ENCODE data around the gene RASGRP4. TPM values are rescaled to one million over a fixed set of nuclear protein-coding genes. Genes with fewer than 3 reads are reported as not detected.
A peak's percentile ranks its signal among the peaks of the same experiment; 100 is the strongest.

Gene RASGRP4
- total RNA-seq, 4 donors from 2014 or later: 3.1 to 11.7 (median 5.3) TPM

- 5 to 8% methylated on average over 19 to 24 of the region's 30 CpGs for WGBS, 2 donors
- no peak for DNase-seq (ENCODE audit: low spot score in 2 of 2)
- H3K4me1 ChIP-seq: peaks cover 0 to 15% (median 0%) of the 10 kb centered on the region in 4 donors
- H3K27me3 ChIP-seq: peaks cover 0 to 49% of the 10 kb centered on the region in 2 donors
- peaks cover 0 to 6% (median 0%) of the 10 kb centered on the region in 3 donors for H3K36me3 ChIP-seq
- no peak overlapping the region for H3K27ac ChIP-seq
- no peaks in the 10 kb centered on the region for H3K9me3 ChIP-seq
- no peak for TF ChIP-seq POLR2A (IDR thresholded peaks at IDR 0.05)
- no peak for TF ChIP-seq EP300 (IDR thresholded peaks at IDR 0.05)
- no peak for TF ChIP-seq CTCF (IDR thresholded peaks at IDR 0.05)
- H3K4me3 ChIP-seq: no peak overlapping the region
These were observed 31.5 kb downstream of the RASGRP4 start for GRCh38 chr19:38394488-38394887.

- Histone ChIP-seq H3K4me1 (peaks cover 0 to 32% (median 10%) of the 10 kb centered on the region in 4 donors), H3K27ac (no peak overlapping the region), H3K27me3 (peaks cover 0 to 34% of the 10 kb centered on the region in 2 donors), H3K4me3 (no peak overlapping the region), H3K9me3 (no peaks in the 10 kb centered on the region), H3K36me3 (peaks cover 0 to 6% (median 0%) of the 10 kb centered on the region in 3 donors)
- DNase-seq (ENCODE audit: low spot score in 2 of 2): no peak
- TF ChIP-seq EP300 (IDR thresholded peaks at IDR 0.05): no peak
- no peak for TF ChIP-seq CTCF (IDR thresholded peaks at IDR 0.05)
- no peak for TF ChIP-seq POLR2A (IDR thresholded peaks at IDR 0.05)
- 61 to 70% methylated on average over 6 of the region's 6 CpGs for WGBS, 2 donors
These were observed 33.2 kb downstream of the RASGRP4 start for GRCh38 chr19:38392707-38393308.

- TF ChIP-seq POLR2A (IDR thresholded peaks at IDR 0.05) (no peak), EP300 (IDR thresholded peaks at IDR 0.05) (no peak)
- Histone ChIP-seq H3K27me3 (peaks cover 0 to 27% of the 10 kb centered on the region in 2 donors), H3K36me3 (peaks cover 0 to 6% (median 0%) of the 10 kb centered on the region in 3 donors), H3K4me3 (no peak overlapping the region), H3K9me3 (no peaks in the 10 kb centered on the region), H3K4me1 (peaks cover 0 to 40% (median 16%) of the 10 kb centered on the region in 4 donors), H3K27ac (no peak overlapping the region)
- 58 to 70% methylated on average over 8 of the region's 8 CpGs for WGBS, 2 donors
- DNase-seq (ENCODE audit: low spot score in 2 of 2): no peak
These were observed 34.0 kb downstream of the RASGRP4 start for GRCh38 chr19:38391911-38392464.

- DNase-seq (ENCODE audit: low spot score in 2 of 2): no peak
- TF ChIP-seq POLR2A (IDR thresholded peaks at IDR 0.05) (no peak), EP300 (IDR thresholded peaks at IDR 0.05) (no peak), CTCF (IDR thresholded peaks at IDR 0.05) (no peak)
- Histone ChIP-seq H3K27ac (peak overlapping the region in 2 of 4 donors; percentile 82 to 90), H3K4me3 (no peak overlapping the region), H3K27me3 (peaks cover 0 to 22% of the 10 kb centered on the region in 2 donors), H3K9me3 (no peaks in the 10 kb centered on the region), H3K36me3 (peaks cover 0 to 8% (median 0%) of the 10 kb centered on the region in 3 donors), H3K4me1 (peaks cover 0 to 50% (median 23%) of the 10 kb centered on the region in 4 donors)
- WGBS, 2 donors: 42 to 44% methylated on average over 15 to 22 of the region's 22 CpGs
These were observed 35.8 kb downstream of the RASGRP4 start for GRCh38 chr19:38389957-38390924.

- peaks cover 0 to 17% (median 0%) of the 10 kb centered on the region in 3 donors for H3K36me3 ChIP-seq
- H3K4me3 ChIP-seq: peak overlapping the region in 3 of 4 donors; percentile 47 to 59 (median 48)
- peak overlapping the region in 3 of 4 donors; percentile 54 to 90 (median 82) for H3K27ac ChIP-seq
- H3K27me3 ChIP-seq: peaks cover 0 to 17% of the 10 kb centered on the region in 2 donors
- no peak for DNase-seq (ENCODE audit: low spot score in 2 of 2)
- 3 to 4% methylated on average over 22 to 28 of the region's 28 CpGs for WGBS, 2 donors
- H3K9me3 ChIP-seq: no peaks in the 10 kb centered on the region
- H3K4me1 ChIP-seq: peaks cover 0 to 46% (median 23%) of the 10 kb centered on the region in 4 donors
- TF ChIP-seq POLR2A (IDR thresholded peaks at IDR 0.05): no peak
- no peak for TF ChIP-seq CTCF (IDR thresholded peaks at IDR 0.05)
- TF ChIP-seq EP300 (IDR thresholded peaks at IDR 0.05): no peak
These were observed 36.7 kb downstream of the RASGRP4 start for GRCh38 chr19:38389101-38389925.

Measured in tibial nerve (tissue), 4 donors.